ENCODE results near the gene TERT. TPM values are rescaled to one million over a fixed set of nuclear protein-coding genes. Genes with fewer than 3 reads are reported as not detected.

Gene TERT
- total RNA-seq, 1 donor from 2014 or later, result not detected

DNA sequence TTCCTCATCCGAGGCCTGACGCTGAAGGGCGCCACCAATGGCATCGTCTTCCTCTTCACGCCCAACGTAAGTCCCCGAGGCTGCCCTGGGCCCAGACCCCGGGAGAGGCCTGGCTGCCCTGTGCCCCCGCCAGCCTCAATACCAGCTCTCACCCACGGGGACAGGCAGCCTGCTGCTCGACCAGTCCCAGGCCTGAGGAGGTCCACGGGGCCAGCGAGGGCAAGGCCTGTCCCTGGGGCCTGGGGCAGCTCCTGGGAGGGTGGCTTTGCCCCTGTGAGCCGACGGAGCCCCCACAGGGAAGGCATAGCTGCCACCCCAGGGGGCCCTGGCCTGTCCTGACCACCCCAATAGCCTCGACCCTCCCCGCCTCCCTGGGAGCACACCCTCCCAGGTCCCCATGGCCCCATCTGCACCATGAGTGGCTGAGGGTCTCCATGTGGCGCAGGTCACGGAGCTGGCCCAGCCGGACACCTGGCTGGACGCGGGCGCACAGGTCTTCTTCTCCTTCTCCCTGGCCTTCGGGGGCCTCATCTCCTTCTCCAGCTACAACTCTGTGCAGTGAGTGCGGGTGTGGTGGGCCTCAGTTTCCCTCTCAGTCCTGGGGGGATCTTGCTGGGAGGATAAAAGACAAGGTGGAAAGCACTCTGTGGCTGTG lies 81.2 kb downstream of the TERT start:
- Histone ChIP-seq H3K9me3 (no peaks in the 10 kb centered on the region), H3K4me3 (no peak overlapping the region), H3K27me3 (no peaks in the 10 kb centered on the region), H3K36me3 (no peaks in the 10 kb centered on the region), H3K27ac (no peak overlapping the region), H3K4me1 (no peaks in the 10 kb centered on the region)
- intact Hi-C loops (cut with DNase I), result no loop called here
- no peak for DNase-seq (ENCODE audit: low spot score in 2 of 2)
- TF ChIP-seq, protein P1, sequence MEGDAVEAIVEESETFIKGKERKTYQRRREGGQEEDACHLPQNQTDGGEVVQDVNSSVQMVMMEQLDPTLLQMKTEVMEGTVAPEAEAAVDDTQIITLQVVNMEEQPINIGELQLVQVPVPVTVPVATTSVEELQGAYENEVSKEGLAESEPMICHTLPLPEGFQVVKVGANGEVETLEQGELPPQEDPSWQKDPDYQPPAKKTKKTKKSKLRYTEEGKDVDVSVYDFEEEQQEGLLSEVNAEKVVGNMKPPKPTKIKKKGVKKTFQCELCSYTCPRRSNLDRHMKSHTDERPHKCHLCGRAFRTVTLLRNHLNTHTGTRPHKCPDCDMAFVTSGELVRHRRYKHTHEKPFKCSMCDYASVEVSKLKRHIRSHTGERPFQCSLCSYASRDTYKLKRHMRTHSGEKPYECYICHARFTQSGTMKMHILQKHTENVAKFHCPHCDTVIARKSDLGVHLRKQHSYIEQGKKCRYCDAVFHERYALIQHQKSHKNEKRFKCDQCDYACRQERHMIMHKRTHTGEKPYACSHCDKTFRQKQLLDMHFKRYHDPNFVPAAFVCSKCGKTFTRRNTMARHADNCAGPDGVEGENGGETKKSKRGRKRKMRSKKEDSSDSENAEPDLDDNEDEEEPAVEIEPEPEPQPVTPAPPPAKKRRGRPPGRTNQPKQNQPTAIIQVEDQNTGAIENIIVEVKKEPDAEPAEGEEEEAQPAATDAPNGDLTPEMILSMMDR (IDR thresholded peaks at IDR 0.05), result no peak

DNA sequence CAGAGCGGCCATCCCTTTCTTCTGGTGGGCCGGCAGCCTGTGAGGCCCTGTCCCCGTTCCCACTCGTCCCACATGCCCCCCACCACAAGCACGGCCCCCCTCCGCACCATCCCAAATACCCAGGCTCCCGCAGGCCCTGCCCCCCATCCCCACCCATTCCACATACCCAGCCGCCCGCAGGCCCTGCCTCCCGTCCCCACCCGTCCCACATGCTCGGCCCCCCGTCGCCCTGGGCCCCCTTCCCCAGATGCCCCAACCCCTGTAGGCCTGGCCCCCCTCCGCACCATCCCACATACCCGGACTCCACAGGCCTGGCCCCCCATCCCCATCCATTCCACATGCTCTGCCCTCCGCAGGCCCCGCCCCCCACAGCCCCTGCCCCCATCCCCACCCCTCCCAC lies 82.0 kb downstream of the TERT start:
- no peaks in the 10 kb centered on the region for H3K27me3 ChIP-seq
- H3K27ac ChIP-seq, result no peak overlapping the region
- H3K4me1 ChIP-seq, result no peaks in the 10 kb centered on the region
- no peaks in the 10 kb centered on the region for H3K36me3 ChIP-seq
- no peak overlapping the region for H3K4me3 ChIP-seq
- no peaks in the 10 kb centered on the region for H3K9me3 ChIP-seq
- intact Hi-C loops (cut with DNase I), result no loop called here
- TF ChIP-seq, protein P1 (IDR thresholded peaks at IDR 0.05), result no peak
- DNase-seq (ENCODE audit: low spot score in 2 of 2), result no peak

DNA sequence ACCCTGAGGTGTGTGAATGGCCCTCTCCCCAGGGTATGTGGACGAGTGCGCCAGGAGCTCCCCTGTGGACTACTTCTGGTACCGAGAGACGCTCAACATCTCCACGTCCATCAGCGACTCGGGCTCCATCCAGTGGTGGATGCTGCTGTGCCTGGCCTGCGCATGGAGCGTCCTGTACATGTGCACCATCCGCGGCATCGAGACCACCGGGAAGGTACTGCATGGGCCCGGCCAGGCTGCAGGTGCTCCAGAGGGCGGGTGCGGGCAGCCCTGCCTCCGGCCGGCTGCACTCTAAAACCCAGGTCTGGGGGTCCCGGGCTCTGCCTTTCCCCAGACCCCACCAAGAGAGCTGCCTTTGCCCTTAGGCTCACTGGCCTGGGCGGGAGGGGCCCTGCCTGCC lies 82.6 kb downstream of the TERT start:
- no peak overlapping the region for H3K4me3 ChIP-seq
- no peaks in the 10 kb centered on the region for H3K36me3 ChIP-seq
- no peak overlapping the region for H3K27ac ChIP-seq
- TF ChIP-seq, protein P1 (IDR thresholded peaks at IDR 0.05), result no peak
- intact Hi-C loops (cut with DNase I), result no loop called here
- H3K4me1 ChIP-seq, result no peaks in the 10 kb centered on the region
- no peaks in the 10 kb centered on the region for H3K9me3 ChIP-seq
- no peak for DNase-seq (ENCODE audit: low spot score in 2 of 2)
- no peaks in the 10 kb centered on the region for H3K27me3 ChIP-seq

DNA sequence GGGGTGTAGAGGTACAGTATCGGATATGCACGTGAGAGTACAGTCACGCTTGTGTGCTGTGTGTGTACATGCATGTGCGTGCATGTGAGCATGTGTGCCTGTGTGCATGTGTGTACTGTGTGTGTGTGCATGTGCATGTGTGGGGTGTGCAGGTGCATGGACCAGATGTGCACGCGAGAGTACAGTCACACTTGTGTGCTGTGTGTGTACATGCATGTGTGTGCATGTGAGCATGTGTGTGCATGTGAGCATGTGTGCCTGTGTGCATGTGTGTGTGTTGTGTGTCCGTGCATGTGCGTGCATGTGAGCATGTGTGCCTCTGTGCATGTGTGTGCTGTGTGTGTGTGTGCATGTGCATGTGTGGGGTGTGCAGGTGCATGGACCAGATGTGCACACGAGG lies 83.2 kb downstream of the TERT start:
- intact Hi-C loops (cut with DNase I), result no loop called here
- no peak for DNase-seq (ENCODE audit: low spot score in 2 of 2)
- no peaks in the 10 kb centered on the region for H3K9me3 ChIP-seq
- H3K27me3 ChIP-seq, result no peaks in the 10 kb centered on the region
- H3K36me3 ChIP-seq, result no peaks in the 10 kb centered on the region
- TF ChIP-seq, protein P1 (IDR thresholded peaks at IDR 0.05), result no peak
- H3K27ac ChIP-seq, result no peak overlapping the region
- H3K4me1 ChIP-seq, result no peaks in the 10 kb centered on the region
- no peak overlapping the region for H3K4me3 ChIP-seq

DNA sequence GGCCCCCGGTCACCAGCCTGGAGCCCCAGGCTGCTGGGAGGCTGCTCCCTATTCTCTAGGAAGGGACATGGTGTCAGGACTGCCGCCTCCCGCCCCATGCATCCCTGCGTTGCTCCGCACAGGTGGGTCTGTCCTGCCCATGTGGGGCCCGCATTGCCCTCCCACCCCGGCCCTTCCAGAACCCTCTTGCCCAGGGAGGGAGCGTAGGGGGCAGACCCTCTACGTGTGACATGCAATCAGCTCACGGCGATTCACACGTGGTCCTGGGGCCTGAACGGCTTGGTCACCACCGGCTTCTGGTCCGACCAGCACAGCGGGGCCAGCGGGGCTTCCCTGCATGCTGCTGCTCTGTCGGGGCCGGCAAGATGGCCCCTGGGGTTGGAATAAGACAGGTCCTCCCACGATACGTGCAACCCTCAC lies 84.0 kb downstream of the TERT start:
- intact Hi-C loops (cut with DNase I), result no loop called here
- H3K4me1 ChIP-seq, result no peaks in the 10 kb centered on the region

More for the DNA sequence above, 84.0 kb downstream of the TERT start:
- H3K9me3 ChIP-seq, result no peaks in the 10 kb centered on the region
- no peak overlapping the region for H3K27ac ChIP-seq
- H3K36me3 ChIP-seq, result no peaks in the 10 kb centered on the region
- H3K27me3 ChIP-seq, result no peaks in the 10 kb centered on the region
- no peak for DNase-seq (ENCODE audit: low spot score in 2 of 2)
- TF ChIP-seq, protein P1 (IDR thresholded peaks at IDR 0.05), result no peak
- H3K4me3 ChIP-seq, result no peak overlapping the region
